Measurements from ENCODE around the gene ZSWIM7.

Gene ZSWIM7

GRCh38 chr17:15931394-15931793 is 68.1 kb downstream of the ZSWIM7 start:
- DNase-seq (ENCODE audit: low read depth): no peak

GRCh38 chr17:15930426-15930825 is 69.1 kb downstream of the ZSWIM7 start:
- no peak for DNase-seq (ENCODE audit: low read depth)

- DNase-seq (ENCODE audit: low read depth): no peak
Measured at GRCh38 chr17:15929941-15930340, 69.6 kb downstream of the ZSWIM7 start.

GRCh38 chr17:15928286-15928785 is 71.2 kb downstream of the ZSWIM7 start:
- no peak for DNase-seq (ENCODE audit: low read depth)
